GM15510 (cell line): ENCODE data around the gene PYGM.

Experiments used
- POLR2A ChIP-seq: IDR thresholded peaks from 3 replicates; pipeline ENCODE4 v1.6.1; 2011; ENCODE audit warnings: borderline replicate concordance; ENCODE audit not compliant: insufficient read length; ENCODE audit errors: extremely low read depth

The PYGM gene

GRCh38 chr11:64796757-64797541, 37.2 kb upstream of the PYGM start:
- no peak for TF ChIP-seq POLR2A

GRCh38 chr11:64796047-64796756, 36.4 kb upstream of the PYGM start:
- TF ChIP-seq POLR2A: no peak

- TF ChIP-seq POLR2A: no peak
These were observed 34.8 kb upstream of the PYGM start for GRCh38 chr11:64794526-64794925.

- TF ChIP-seq POLR2A: no peak
These were observed 33.7 kb upstream of the PYGM start for GRCh38 chr11:64793271-64794160.

- TF ChIP-seq POLR2A: no peak
These were observed 32.7 kb upstream of the PYGM start for GRCh38 chr11:64792482-64792881.

GRCh38 chr11:64791781-64792291, 32.1 kb upstream of the PYGM start:
- TF ChIP-seq POLR2A: no peak

GRCh38 chr11:64790205-64791095, 30.7 kb upstream of the PYGM start:
- TF ChIP-seq POLR2A: no peak

- no peak for TF ChIP-seq POLR2A
These were observed 29.8 kb upstream of the PYGM start for GRCh38 chr11:64789331-64790204.

GRCh38 chr11:64788321-64789215, 28.8 kb upstream of the PYGM start:
- no peak for TF ChIP-seq POLR2A

GRCh38 chr11:64787526-64788320, 27.9 kb upstream of the PYGM start:
- TF ChIP-seq POLR2A: no peak

GRCh38 chr11:64786308-64786707, 26.5 kb upstream of the PYGM start:
- no peak for TF ChIP-seq POLR2A
